Activated CD8-positive, alpha-beta T cell treated with anti-CD3 and anti-CD28 coated beads for 36 hours (primary cell): ENCODE data around the gene WASF3. TPM values are rescaled to one million over a fixed set of nuclear protein-coding genes. Genes with fewer than 3 reads are reported as not detected.

Experiments used
- ATAC-seq: fragments of 200-7000 bp; cut with Tn5 transposase; one replicate; pipeline ENCODE4 v1.10.0; 2021; ENCODE audit warnings: mild to moderate bottlenecking, moderate library complexity
- CTCF ChIA-PET: fragments of 350-600 bp; sonication (Branson Sonifier 250); formaldehyde crosslinking; loops from one replicate; lab custom pipeline; 2021; ENCODE audit warnings: antibody characterized with exemption; lab: Charles Lee
- POLR2A ChIA-PET: fragments of 350-600 bp; sonication (Branson Sonifier 250); formaldehyde crosslinking; loops from one replicate; lab custom pipeline; 2021; ENCODE audit warnings: antibody characterized with exemption; lab: Charles Lee
- DNase-seq: peaks from one replicate; pipeline ENCODE4 v3.0.0-alpha.2; 2020
- H3K27ac Mint-ChIP-seq: one replicate; pipeline ENCODE4 v1.8.0; 2021; ENCODE audit warnings: mild to moderate bottlenecking, mixed read lengths
- H3K27me3 Mint-ChIP-seq: one replicate; pipeline ENCODE4 v1.8.0; 2021; ENCODE audit warnings: mixed read lengths
- H3K36me3 Mint-ChIP-seq: one replicate; pipeline ENCODE4 v1.8.0; 2021; ENCODE audit warnings: low read depth, mixed read lengths
- H3K4me1 Mint-ChIP-seq: one replicate; pipeline ENCODE4 v1.8.0; 2021; ENCODE audit warnings: low read depth, mixed read lengths
- H3K4me3 Mint-ChIP-seq: one replicate; pipeline ENCODE4 v1.8.0; 2021; ENCODE audit warnings: mild to moderate bottlenecking, moderate library complexity, mixed read lengths
- H3K9me3 Mint-ChIP-seq: one replicate; pipeline ENCODE4 v1.8.0; 2021; ENCODE audit warnings: mixed read lengths
- intact Hi-C: fragments of 100-400 bp; cut with micrococcal nuclease; formaldehyde crosslinking; loops from one replicate; pipeline ENCODE4 v1.10.0; 2022
- total RNA-seq, 2 experiments: library from RNA; stranded (reverse); gene quantifications; one replicate each; pipeline ENCODE4 v1.2.3, GENCODE V29; 2021
- TF ChIP-seq, protein P1 (sequence below): fragments of 200-600 bp; IDR thresholded peaks from one replicate; pipeline ENCODE4 v1.8.0; 2022; ENCODE audit warnings: antibody characterized with exemption, mild to moderate bottlenecking

Gene WASF3
- total RNA-seq, 2 experiments from 2014 or later, result 0.07 to 0.09 TPM

GRCh38 chr13:26525528-26525927 lies 32.0 kb upstream of the WASF3 start:
- ChIA-PET POLR2A (no interaction called here), CTCF (no interaction called here)
- Mint-ChIP-seq H3K4me3 (no peak overlapping the region), H3K27ac (no peak overlapping the region), H3K4me1 (no peaks in the 10 kb centered on the region), H3K9me3 (no peaks in the 10 kb centered on the region), H3K27me3 (peaks cover 1% of the 10 kb centered on the region), H3K36me3 (no peaks in the 10 kb centered on the region)
- TF ChIP-seq, protein P1, sequence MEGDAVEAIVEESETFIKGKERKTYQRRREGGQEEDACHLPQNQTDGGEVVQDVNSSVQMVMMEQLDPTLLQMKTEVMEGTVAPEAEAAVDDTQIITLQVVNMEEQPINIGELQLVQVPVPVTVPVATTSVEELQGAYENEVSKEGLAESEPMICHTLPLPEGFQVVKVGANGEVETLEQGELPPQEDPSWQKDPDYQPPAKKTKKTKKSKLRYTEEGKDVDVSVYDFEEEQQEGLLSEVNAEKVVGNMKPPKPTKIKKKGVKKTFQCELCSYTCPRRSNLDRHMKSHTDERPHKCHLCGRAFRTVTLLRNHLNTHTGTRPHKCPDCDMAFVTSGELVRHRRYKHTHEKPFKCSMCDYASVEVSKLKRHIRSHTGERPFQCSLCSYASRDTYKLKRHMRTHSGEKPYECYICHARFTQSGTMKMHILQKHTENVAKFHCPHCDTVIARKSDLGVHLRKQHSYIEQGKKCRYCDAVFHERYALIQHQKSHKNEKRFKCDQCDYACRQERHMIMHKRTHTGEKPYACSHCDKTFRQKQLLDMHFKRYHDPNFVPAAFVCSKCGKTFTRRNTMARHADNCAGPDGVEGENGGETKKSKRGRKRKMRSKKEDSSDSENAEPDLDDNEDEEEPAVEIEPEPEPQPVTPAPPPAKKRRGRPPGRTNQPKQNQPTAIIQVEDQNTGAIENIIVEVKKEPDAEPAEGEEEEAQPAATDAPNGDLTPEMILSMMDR, result no peak
- DNase-seq, result no peak
- intact Hi-C loops, result no loop called here
- no peak for ATAC-seq

- H3K36me3 Mint-ChIP-seq, result no peaks in the 10 kb centered on the region
- no peak for ATAC-seq
Observed at GRCh38 chr13:26526702-26527216, 30.7 kb upstream of the WASF3 start.

GRCh38 chr13:26528527-26528926 lies 29.0 kb upstream of the WASF3 start:
- H3K4me3 Mint-ChIP-seq, result no peak overlapping the region
- no peak for DNase-seq
- no peaks in the 10 kb centered on the region for H3K4me1 Mint-ChIP-seq
- peaks cover 4% of the 10 kb centered on the region for H3K27me3 Mint-ChIP-seq
- H3K9me3 Mint-ChIP-seq, result no peaks in the 10 kb centered on the region
- H3K27ac Mint-ChIP-seq, result no peak overlapping the region
- no peak for ATAC-seq
- intact Hi-C loops, result no loop called here
- POLR2A ChIA-PET, result interaction anchor here (1.0 kb wide), 1 partner anchor 343 kb away, joined by 3 read pairs; no protein-coding TSS in a partner anchor
- CTCF ChIA-PET, result no interaction called here
- no peaks in the 10 kb centered on the region for H3K36me3 Mint-ChIP-seq
- TF ChIP-seq, protein P1, result no peak

More at GRCh38 chr13:26526702-26527216, 30.7 kb upstream of the WASF3 start:
- intact Hi-C loops, result no loop called here
- H3K27ac Mint-ChIP-seq, result no peak overlapping the region
- ChIA-PET CTCF (no interaction called here), POLR2A (no interaction called here)
- H3K4me1 Mint-ChIP-seq, result no peaks in the 10 kb centered on the region
- DNase-seq, result no peak
- H3K4me3 Mint-ChIP-seq, result no peak overlapping the region
- H3K27me3 Mint-ChIP-seq, result peaks cover 1% of the 10 kb centered on the region
- TF ChIP-seq, protein P1, result no peak
- no peaks in the 10 kb centered on the region for H3K9me3 Mint-ChIP-seq

GRCh38 chr13:26529441-26529840 lies 28.0 kb upstream of the WASF3 start:
- Mint-ChIP-seq H3K9me3 (no peaks in the 10 kb centered on the region), H3K27me3 (peaks cover 4% of the 10 kb centered on the region), H3K4me3 (no peak overlapping the region), H3K4me1 (no peaks in the 10 kb centered on the region), H3K36me3 (no peaks in the 10 kb centered on the region), H3K27ac (no peak overlapping the region)
- DNase-seq, result peak; percentile 46
- CTCF ChIA-PET, result interaction anchor here (1.2 kb wide), 1 partner anchor 169 kb away, joined by 3 read pairs; no protein-coding TSS in a partner anchor
- TF ChIP-seq, protein P1, result no peak
- ATAC-seq, result no peak
- intact Hi-C loops, result no loop called here
- POLR2A ChIA-PET, result interaction anchor here (0.6 to 1.0 kb wide), 2 partner anchors 30 to 344 kb away, joined by 3 read pairs; no protein-coding TSS in a partner anchor

GRCh38 chr13:26531742-26532141 lies 25.7 kb upstream of the WASF3 start:
- H3K9me3 Mint-ChIP-seq, result no peaks in the 10 kb centered on the region
- H3K4me3 Mint-ChIP-seq, result no peak overlapping the region
- no peaks in the 10 kb centered on the region for H3K4me1 Mint-ChIP-seq
- ATAC-seq (no peak), DNase-seq (no peak)
- intact Hi-C loops, result no loop called here
- no peaks in the 10 kb centered on the region for H3K36me3 Mint-ChIP-seq
- H3K27me3 Mint-ChIP-seq, result peaks cover 4% of the 10 kb centered on the region
- TF ChIP-seq, protein P1, result no peak
- CTCF ChIA-PET, result no interaction called here
- POLR2A ChIA-PET, result no interaction called here
- H3K27ac Mint-ChIP-seq, result no peak overlapping the region
